Bone marrow (tissue), 2 donors: Measurements from ENCODE around the gene CGA.

Experiments used
- DNase-seq, 2 donors: peaks; one replicate each; lab custom pipeline; 2025; lab: John Stamatoyannopoulos, UW

Gene CGA

DNA sequence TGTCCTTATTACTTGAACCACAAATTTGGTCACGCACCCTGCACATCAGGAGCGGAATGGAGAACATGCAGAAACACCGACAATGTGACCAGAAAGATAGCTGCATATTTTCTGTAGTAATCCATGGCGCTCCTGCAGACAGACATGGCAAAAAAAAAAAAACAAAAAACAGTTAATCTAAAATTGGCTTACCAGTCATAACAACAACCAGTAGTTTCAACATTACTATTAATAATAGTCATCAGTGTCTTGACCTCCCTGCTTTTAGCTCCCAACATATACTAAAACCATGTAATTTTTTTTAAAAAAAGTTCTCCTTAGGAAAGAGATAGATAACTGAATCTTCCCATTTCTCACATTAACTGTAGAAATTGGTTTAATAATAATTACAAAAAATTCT, 6.8 kb downstream of the CGA start:
- no peak for DNase-seq

DNA sequence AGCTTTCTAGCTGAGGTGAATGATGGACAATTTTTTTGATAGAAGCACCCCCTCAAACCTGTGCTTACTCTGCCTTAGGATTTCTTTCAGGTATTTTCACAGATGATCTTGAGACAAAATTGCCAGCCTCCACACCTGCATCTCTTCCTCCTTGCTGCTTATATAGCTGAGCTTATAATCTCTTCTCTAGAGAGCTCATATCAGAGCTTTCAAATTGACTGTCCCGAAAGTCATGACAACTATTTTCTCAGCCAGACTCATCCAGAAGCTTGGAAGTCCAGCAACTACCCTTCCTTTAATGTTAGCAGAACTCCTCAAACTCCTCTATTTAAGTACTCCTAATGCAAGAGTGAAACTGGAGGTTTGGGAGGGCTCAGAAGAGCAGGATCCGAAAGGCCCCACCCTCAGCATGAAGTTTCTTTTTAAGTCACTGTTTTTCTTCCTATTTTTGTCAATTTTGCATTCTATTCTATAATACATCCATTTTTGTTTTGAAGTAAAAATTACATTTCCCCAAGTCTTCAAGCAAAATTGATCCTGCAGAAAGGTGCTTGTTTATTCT, 12.7 kb downstream of the CGA start:
- DNase-seq = no peak

DNA sequence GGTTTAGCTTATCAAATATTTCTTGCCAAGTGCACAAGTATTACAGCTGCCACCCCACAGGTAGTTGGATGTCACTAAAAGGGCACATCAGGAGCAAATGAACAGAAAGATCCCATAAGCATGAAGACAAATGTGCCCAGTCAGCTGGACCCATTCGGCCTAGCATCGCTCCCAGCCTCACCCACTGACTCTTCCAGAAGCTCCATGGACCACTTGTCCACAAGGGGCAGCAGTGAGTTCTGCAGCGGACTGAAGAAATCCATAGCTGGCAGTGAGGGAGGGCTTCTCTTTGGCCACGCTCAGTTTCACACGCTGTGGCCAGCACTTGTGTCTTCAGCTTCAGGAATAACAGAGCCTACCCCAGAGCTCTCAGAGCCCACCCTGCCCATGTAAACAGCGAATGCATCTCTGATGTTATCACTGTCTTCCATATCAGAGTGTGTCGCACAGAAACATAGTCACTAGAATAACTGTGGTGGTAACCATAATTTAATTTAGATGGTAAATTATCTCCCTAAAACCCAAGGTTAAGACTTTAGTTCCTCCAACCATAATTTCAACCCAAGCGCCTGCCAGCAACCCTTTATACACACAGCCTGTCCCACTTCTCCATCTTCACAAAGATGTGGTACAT, 15.8 kb downstream of the CGA start:
- DNase-seq = peak; percentile 3 to 12

DNA sequence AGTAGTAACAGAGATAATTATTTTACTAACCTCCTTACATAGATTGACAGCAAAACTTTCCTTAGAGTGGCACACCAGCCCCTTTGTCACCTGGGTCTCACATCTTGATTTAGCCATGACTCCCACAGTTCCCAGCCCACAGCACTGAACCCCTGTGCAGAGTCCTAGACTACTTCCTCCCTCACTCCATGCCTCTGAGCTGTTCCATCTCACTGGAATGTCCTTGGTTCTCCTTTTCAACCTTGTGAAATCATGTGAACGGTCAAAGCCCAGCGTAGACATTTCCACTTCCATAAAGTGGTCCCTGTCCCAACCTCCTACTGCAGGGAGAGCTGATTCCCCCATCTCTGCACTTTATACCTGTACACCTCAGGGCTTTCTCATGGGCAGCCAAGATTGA, 19.7 kb downstream of the CGA start:
- no peak for DNase-seq

DNA sequence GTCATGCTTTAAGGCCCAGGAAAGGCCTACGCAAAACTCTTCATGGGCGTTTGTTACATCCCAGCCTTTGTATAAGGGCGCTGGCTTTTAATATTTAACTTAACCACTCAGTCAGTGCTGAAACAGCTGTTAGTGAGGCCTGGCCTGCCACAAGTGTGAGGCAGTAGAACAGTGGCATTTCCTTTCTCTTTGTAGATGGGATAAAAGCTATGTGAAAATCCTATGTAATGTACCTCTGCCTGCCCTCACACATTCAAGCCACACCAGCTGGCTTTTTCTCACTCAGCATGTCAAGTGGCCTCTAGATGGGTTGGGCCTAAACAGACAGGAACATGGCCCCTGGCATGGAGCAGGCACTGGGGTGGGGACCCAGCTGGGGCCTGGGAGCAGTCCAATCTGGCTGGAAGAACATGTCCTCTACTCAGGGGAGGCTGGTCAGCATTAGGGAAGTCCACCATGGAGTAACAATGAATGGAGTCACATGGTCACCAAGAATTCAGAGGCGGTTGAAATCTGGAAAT, 20.7 kb downstream of the CGA start:
- no peak for DNase-seq

DNA sequence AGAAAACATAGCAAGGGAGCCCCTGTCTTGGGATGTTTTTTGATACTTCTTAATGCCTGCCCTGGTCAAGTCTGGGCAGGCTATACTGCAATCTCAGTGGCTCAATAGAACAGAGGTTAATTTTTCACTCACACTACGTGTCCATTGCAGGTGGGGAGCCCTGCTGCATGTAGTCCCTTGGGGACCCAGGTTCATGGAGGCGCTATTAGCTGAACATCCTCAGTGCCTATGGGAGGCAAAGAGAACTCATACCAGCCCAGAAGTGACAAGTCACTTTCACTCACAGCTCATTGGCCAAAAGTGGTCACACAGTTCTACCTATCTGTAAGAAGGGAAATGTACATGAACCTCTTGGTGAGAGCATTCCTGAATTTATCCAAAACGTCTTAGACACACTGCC, 23.2 kb downstream of the CGA start:
- DNase-seq = no peak

DNA sequence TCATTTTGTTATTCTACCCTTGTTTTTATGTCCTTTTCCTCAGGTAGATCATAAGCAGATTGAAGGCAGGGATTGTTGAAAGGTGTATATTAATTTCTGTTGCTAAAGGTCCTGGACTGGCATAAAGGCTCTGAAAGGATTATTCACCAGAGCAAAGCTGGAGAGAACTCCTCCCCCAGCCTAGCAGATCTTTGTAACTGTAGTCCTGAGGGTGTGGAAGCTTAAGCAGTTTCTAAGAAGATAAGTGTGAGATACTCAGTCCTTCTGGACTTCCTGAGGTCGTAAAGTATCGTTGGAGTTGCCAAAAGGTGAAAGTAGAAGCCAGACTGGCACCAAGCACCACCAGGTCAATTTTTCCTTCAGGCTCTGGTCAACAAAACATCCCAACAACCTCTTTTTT, 24.2 kb downstream of the CGA start:
- DNase-seq = no peak

DNA sequence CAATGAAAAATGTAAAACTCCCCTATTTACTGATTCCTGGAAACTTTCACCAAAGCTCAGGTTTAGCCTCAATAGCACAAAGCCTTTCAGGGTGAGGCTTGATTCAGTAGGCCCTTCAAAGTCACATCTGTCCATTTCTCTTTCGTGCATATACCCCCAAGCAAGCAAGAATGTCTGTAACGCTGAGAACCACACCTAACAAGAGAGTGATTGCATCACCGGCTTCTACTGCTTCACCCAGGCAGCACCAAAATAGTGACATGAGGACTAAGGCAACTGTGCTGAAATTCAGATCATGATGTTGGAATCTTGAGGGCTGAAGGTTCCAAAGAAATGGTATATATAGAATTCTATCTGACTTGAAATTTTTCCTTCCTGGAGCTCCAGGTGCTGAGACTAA, 26.1 kb downstream of the CGA start:
- no peak for DNase-seq

DNA sequence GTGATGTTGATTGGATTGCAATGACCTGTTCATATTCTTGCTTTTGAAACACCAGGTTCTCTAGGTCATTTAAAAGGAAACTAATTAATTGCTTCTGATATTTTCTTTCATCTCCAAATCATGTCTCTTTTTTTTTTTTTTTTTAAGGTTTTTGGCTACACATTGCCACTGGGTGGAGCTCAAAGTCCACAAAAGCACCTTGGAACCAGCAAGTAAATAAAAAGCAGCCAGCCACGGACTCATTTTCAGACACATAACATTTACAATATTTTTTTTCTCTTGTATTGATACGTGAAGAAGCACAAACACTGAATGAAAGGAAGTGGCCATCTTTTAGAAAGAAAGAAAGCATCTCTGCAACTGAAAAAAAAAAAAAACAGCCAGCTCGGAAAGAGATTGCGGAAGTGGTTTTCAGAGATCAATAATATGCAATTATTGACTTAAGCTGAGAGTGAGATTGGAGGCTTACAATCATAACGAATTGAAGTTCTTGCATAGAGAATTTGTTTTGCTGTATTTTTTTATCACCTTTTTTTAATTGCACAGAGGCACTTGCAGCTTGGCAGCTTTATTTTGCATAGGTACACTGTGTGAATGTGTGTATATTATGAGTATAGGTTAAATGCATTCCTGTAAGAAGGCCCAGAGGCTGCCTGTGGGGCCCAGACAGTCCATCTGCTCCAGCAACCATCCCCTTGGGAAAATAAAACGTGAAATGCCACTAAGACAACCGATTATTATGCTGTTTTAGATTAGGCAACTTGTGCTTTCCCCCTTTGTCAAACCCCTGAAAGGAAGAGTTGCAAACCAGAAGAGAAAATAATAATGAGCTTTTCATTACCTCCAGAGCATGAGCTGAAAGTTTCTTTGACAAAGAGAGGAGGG, 28.2 kb downstream of the CGA start:
- peak in 1 of 2 donors; percentile 10 for DNase-seq

DNA sequence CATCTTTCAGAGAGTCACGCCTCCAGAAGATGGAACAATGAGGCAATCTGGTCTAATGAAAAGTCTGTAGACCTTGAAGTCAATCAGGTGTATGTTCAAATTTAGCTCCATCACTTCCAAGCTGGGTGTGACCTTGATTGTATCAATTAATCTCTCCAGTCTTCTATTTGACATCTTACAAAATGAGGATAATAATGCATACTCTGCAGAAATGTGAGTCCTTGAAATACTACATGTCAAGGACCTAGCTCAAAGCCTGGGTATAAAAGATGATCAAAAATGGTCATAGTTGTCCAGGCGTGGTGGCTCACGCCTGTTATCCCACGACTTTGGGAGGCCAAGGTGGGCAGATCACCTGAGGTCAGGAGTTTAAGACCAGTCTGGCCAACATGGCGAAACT, 29.8 kb downstream of the CGA start:
- DNase-seq = no peak

DNA sequence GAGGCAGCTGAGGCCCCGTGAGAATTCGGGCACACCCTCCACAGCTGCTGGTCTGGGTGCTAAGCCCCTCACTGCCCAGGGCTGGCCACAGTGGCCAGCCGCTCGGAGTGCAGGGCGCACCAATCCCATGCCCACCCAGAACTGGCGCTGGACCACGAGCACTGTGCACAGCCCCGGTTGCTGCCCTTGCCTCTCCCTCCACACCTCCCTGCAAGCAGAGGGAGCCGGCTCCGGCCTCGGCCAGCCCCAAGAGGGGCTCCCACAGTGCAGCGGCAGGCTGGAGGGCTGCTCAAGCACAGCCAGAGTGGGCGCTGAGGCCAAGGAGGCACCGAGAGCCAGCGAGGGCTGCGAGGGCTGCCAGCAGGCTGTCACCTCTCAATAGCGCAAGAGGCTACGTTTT, 35.0 kb downstream of the CGA start:
- no peak for DNase-seq

DNA sequence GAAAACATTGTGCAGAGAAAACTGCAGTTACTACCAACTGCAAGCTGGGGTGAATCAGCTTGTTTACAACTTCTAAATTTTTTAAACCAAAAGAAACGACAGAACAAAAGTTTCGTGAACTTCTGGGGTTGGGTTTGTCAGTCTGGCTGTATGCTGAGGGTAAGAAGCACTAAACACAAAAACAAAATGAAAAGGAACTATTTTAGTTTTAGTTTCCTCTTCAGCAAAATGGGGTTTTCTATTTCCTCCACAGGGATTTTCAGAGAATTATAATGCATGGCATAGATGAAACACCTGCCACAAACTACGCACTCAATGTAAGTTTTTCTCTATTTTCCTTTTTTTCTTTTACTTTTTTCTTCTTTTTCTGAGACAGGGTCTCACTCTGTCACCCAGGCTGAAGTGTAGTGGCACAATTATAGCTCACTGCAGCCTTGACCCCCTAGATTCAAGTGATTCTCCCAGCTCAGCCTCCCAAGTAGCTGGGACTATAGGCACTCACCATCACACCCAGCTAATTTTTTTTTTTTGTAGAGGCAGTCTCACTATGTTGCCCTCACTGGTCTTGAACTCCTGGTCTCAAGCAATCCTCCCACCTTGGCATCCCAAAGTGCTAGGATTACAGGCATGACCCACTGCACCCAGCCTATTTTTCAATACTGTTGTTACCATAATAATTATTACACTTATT, 40.6 kb downstream of the CGA start:
- no peak for DNase-seq

DNA sequence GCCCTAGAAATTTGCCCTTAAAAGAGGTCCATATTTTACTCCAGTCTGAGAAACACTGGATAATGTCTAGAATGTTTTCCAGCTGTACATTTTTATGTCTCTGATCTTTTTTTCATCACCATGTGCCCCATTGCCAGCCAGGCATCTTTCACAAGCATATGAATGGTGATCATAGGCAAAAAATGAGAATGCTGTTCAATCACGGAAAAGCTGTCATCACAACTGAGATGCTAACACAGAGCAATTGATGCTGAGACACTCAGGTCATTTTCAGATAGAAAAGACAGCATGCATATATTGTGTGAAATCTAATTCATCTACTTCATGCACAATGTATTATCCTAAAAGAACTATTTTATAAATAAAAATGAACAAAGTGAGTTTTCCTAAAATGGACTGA, 41.6 kb downstream of the CGA start:
- DNase-seq = no peak

DNA sequence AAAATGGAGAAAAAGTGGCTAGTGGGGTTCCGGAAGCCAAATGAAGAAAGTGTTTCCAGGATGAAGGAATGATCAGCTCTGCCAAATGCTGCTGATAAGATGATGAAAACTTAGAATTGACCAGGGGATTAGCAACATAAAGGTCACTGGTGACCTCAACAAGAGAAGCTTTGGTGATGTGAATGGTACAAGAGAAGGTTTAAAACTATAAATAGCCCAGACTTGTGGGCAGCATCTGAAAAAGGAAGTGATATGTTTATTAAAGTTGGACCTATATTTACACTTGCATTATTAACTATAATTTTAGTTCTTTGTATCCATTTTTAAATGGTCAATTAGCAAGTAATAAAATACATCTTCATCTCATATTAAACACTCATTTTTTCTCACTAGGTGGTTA, 45.1 kb downstream of the CGA start:
- DNase-seq = no peak

DNA sequence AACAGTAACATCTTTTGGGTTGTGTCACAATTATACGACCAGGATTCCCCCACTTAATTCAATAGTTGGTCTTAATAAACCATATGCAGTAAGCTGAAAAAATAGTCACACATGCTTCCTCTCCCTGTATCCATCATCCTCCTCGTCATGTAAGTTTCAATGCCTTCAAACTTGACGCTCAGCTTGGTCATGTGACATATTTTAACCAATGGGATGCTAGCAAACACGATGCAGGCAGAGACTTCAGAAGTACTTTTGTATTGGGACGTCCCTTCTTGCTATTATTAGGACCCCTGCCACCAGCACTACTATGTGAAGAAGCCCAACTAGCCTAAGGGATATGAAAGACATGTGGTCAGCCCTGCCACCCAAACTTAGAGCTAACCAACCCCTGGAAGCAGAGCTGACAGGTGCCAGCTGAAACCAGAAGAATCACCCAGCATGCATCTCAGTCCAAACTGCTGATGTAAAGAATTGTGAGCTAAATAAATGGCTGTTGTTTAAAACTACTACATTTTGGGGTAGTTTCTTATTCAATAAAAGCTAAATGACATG, 49.3 kb downstream of the CGA start:
- DNase-seq = no peak

DNA sequence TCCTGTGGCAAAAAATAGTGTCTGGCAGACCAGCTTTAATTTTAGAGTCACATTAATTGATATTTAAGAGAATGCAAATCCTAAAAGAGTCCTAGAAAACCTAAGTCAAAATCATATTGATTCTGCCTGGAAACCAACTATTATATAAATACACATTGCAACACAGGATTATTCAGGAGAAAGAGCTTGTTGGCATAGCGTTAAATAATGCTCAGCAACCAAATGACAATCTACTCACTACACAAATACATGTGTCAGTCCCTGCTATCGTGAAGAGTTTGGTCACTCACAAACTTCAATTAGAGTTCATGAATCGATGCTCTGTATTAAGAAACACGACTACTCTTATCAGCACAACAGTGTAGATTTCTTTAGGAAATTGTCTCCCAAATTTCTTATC, 54.2 kb downstream of the CGA start:
- no peak for DNase-seq
